CD14-positive monocyte (primary cell): ENCODE data around the gene BARD1. TPM values are rescaled to one million over a fixed set of nuclear protein-coding genes. Genes with fewer than 3 reads are reported as not detected.

Experiments used
- DNase-seq, 3 donors: peaks; one replicate each; pipeline ENCODE4 v3.0.0-alpha.2; 2011 to 2022
- H2AFZ ChIP-seq: 2 replicates; pipeline ENCODE4 v1.6.0; 2012; ENCODE audit warnings: mild to moderate bottlenecking, low read depth, low read length, inconsistent platforms; ENCODE audit not compliant: insufficient read depth, poor library complexity, severe bottlenecking
- H3K27ac ChIP-seq, 2 donors: 1 replicate in 1 of 2; 2 replicates in 1 of 2; pipeline ENCODE4 v1.5.1; 2012 to 2013; ENCODE audit warnings: low read length in 2 of 2, control low read depth in 1 of 2, inconsistent platforms in 1 of 2, low read depth in 1 of 2, mild to moderate bottlenecking in 1 of 2
- H3K27me3 ChIP-seq, 2 donors: one replicate each; pipeline versions ENCODE4 v1.6.0 to v1.6.1; 2011 to 2013; ENCODE audit warnings: low read length in 2 of 2; ENCODE audit not compliant: control insufficient read depth in 2 of 2, insufficient read depth in 2 of 2
- H3K36me3 ChIP-seq, 2 donors: replicated peaks in 1 of 2; 1 replicate in 1 of 2; 2 replicates in 1 of 2; pipeline versions ENCODE4 v1.5.1 to v1.6.1; 2012 to 2013; ENCODE audit warnings: low read length in 2 of 2, control low read depth in 1 of 2, inconsistent platforms in 1 of 2, mild to moderate bottlenecking in 1 of 2; ENCODE audit not compliant: insufficient read depth in 2 of 2, control insufficient read depth in 1 of 2
- H3K4me1 ChIP-seq, 2 donors: 1 replicate in 1 of 2; 2 replicates in 1 of 2; pipeline versions ENCODE4 v1.5.1 to v1.6.1; 2012 to 2013; ENCODE audit warnings: low read length in 2 of 2, control low read depth in 1 of 2, inconsistent platforms in 1 of 2, mild to moderate bottlenecking in 1 of 2, moderate library complexity in 1 of 2; ENCODE audit not compliant: insufficient read depth in 2 of 2, control insufficient read depth in 1 of 2
- H3K4me2 ChIP-seq: replicated peaks from 2 replicates; pipeline ENCODE3; 2012; ENCODE audit warnings: low read length, moderate library complexity, mild to moderate bottlenecking; ENCODE audit not compliant: poor library complexity, severe bottlenecking; ENCODE audit errors: extremely low read depth
- H3K4me3 ChIP-seq, 3 experiments: fragments of 200-600 bp in 1 of 3; sonication (generic) in 1 of 3; replicated peaks in 1 of 3; 1 replicate in 2 of 3; 2 replicates in 1 of 3; pipeline ENCODE4 v1.5.1; 2011 to 2013; ENCODE audit warnings: low read length in 3 of 3, mild to moderate bottlenecking in 3 of 3, control low read depth in 2 of 3, low read depth in 2 of 3, inconsistent platforms in 1 of 3, moderate library complexity in 1 of 3
- H3K79me2 ChIP-seq: 2 replicates; pipeline ENCODE4 v1.6.0; 2012; ENCODE audit warnings: mild to moderate bottlenecking, control low read depth, inconsistent platforms, low read length, moderate library complexity; ENCODE audit not compliant: insufficient read depth
- H3K9ac ChIP-seq: 2 replicates; pipeline ENCODE4 v1.6.0; 2017; ENCODE audit warnings: low read length, mild to moderate bottlenecking; ENCODE audit not compliant: insufficient read depth, poor library complexity, severe bottlenecking
- H3K9me3 ChIP-seq, 2 donors: replicated peaks in 1 of 2; 1 replicate in 1 of 2; 2 replicates in 1 of 2; pipeline versions ENCODE4 v1.5.1 to v1.6.1; 2012 to 2013; ENCODE audit warnings: low read length in 2 of 2, control low read depth in 1 of 2; ENCODE audit not compliant: control insufficient read depth in 1 of 2, insufficient read depth in 1 of 2
- H4K20me1 ChIP-seq: 2 replicates; pipeline ENCODE4 v1.6.0; 2012; ENCODE audit warnings: mild to moderate bottlenecking, low read length, control low read depth, moderate library complexity; ENCODE audit not compliant: insufficient read depth
- H3K27ac Mint-ChIP-seq, 7 donors: one replicate each; pipeline ENCODE4 v1.8.0; 2020; ENCODE audit warnings: mild to moderate bottlenecking in 7 of 7, mixed read lengths in 7 of 7, moderate library complexity in 6 of 7, inconsistent platforms in 2 of 7
- H3K27me3 Mint-ChIP-seq, 3 donors: one replicate each; pipeline ENCODE4 v1.8.0; 2021 to 2022; ENCODE audit warnings: low read depth in 3 of 3, mild to moderate bottlenecking in 3 of 3, mixed read lengths in 3 of 3, moderate library complexity in 3 of 3, inconsistent platforms in 1 of 3
- H3K36me3 Mint-ChIP-seq, 2 donors: one replicate each; pipeline ENCODE4 v1.8.0; 2020; ENCODE audit warnings: mixed read lengths in 2 of 2, inconsistent platforms in 1 of 2, mild to moderate bottlenecking in 1 of 2
- H3K4me1 Mint-ChIP-seq: one replicate; pipeline ENCODE4 v1.8.0; 2020; ENCODE audit warnings: mild to moderate bottlenecking, mixed read lengths
- H3K4me3 Mint-ChIP-seq, 2 donors: one replicate each; pipeline ENCODE4 v1.8.0; 2020; ENCODE audit warnings: mild to moderate bottlenecking in 2 of 2, mixed read lengths in 2 of 2, moderate library complexity in 1 of 2
- H3K9me3 Mint-ChIP-seq, 7 donors: one replicate each; pipeline ENCODE4 v1.8.0; 2020 to 2022; ENCODE audit warnings: mixed read lengths in 7 of 7, mild to moderate bottlenecking in 6 of 7, moderate library complexity in 6 of 7, inconsistent platforms in 2 of 7
- CTCF ChIP-seq: fragments of 200-600 bp; IDR thresholded peaks from one replicate; pipeline ENCODE4 v1.8.0; 2022; ENCODE audit warnings: antibody characterized with exemption, mild to moderate bottlenecking
- WGBS: methylation state at CpG from one replicate; pipeline ENCODE4 v1.1.5; 2013; ENCODE audit warnings: missing lambda C conversion rate; ENCODE audit not compliant: insufficient coverage; 5-methylcytosine and 5-hydroxymethylcytosine counted together
- intact Hi-C, 2 donors: fragments of 100-400 bp; cut with micrococcal nuclease; formaldehyde crosslinking; loops; one replicate each; pipeline versions ENCODE4 v1.15.0 to v1.15.1; 2023
- polyA plus RNA-seq, 3 donors: library from polyadenylated mRNA; depleted of rRNA in 1 of 3; unstranded in 2 of 3; stranded (reverse) in 1 of 3; fragments of 300-500 nt in 2 of 3; fragments of >200 nt in 1 of 3; fragmentation: Illumina TruSeq in 2 of 3; gene quantifications; 1 replicate in 2 of 3; 2 replicates in 1 of 3; pipeline ENCODE4 v1.2.3, GENCODE V29; 2012 to 2021

Gene BARD1
- polyA plus RNA-seq, 3 donors: 2.4 to 3.3 (median 2.5) TPM

GRCh38 chr2:214713080-214713830 lies 96.2 kb downstream of the BARD1 start:
- Histone ChIP-seq H3K27me3 (no peaks in the 10 kb centered on the region), H3K4me3 (no peak overlapping the region), H3K79me2 (no peaks in the 10 kb centered on the region), H4K20me1 (no peaks in the 10 kb centered on the region), H3K9me3 (no peaks in the 10 kb centered on the region), H3K27ac (no peak overlapping the region), H3K4me1 (no peaks in the 10 kb centered on the region), H2AFZ (no peak overlapping the region), H3K4me2 (no peak overlapping the region), H3K9ac (no peak overlapping the region), H3K36me3 (peaks cover 0 to 12% of the 10 kb centered on the region in 2 donors)
- Mint-ChIP-seq H3K27me3 (peaks cover 0 to 1% (median 0%) of the 10 kb centered on the region in 3 donors), H3K4me3 (no peak overlapping the region), H3K4me1 (no peaks in the 10 kb centered on the region), H3K36me3 (peaks cover 12 to 13% of the 10 kb centered on the region in 2 donors), H3K9me3 (peaks cover 0 to 4% (median 1%) of the 10 kb centered on the region in 7 donors), H3K27ac (no peak overlapping the region)
- 100% methylated on average over 1 of the region's 8 CpGs for WGBS
- intact Hi-C loops: no loop called here
- TF ChIP-seq CTCF: no peak
- DNase-seq: no peak

- Histone ChIP-seq H4K20me1 (no peaks in the 10 kb centered on the region), H3K4me2 (no peak overlapping the region), H2AFZ (no peak overlapping the region), H3K36me3 (no peaks in the 10 kb centered on the region), H3K4me3 (no peak overlapping the region), H3K9ac (no peak overlapping the region), H3K27ac (no peak overlapping the region), H3K79me2 (no peaks in the 10 kb centered on the region), H3K27me3 (no peaks in the 10 kb centered on the region), H3K9me3 (no peaks in the 10 kb centered on the region), H3K4me1 (no peaks in the 10 kb centered on the region)
- H3K27me3 Mint-ChIP-seq: peaks cover 0 to 1% (median 0%) of the 10 kb centered on the region in 3 donors
- no peaks in the 10 kb centered on the region for H3K4me1 Mint-ChIP-seq
- WGBS: no CpG with 5 or more reads among the region's 2 CpGs
- H3K9me3 Mint-ChIP-seq: no peaks in the 10 kb centered on the region
- H3K27ac Mint-ChIP-seq: no peak overlapping the region
- no peaks in the 10 kb centered on the region for H3K36me3 Mint-ChIP-seq
- no peak overlapping the region for H3K4me3 Mint-ChIP-seq
- TF ChIP-seq CTCF: no peak
- no peak for DNase-seq
- intact Hi-C loops: no loop called here
Measured at GRCh38 chr2:214710729-214711128, 98.8 kb downstream of the BARD1 start.
